ENCODE data around the gene LIMCH1.

The LIMCH1 gene

DNA sequence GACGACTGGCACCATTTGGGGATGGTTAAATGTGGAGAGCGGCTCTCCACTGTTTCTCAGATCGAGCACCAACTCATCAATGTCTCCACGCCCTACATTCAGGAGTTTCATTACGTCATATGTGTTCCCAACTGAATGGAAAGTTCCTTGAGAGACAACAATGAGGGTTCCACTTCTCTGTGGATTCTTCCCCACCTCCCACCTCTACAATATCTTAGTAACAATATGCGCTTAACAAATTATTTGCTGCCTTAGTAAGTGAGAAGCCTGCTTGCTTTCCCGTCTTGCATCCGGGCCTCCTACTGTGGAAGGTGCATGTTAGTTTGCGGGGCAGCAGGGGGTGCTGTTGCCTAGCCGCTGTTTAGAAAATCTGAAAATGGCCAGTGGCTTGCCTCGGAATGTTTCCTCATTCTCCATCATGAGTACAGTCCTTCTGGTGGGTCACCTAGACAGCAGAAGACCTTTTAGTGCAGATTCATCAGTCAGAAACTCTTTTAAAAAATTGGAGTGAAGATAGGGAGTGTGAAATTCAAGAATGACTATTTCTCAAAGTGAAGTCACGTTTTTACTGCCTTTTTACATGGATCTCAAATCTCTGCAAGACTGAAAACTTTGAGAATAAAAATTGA lies 154.9 kb downstream of the LIMCH1 start:
- Histone ChIP-seq H3K27ac (ENCODE audit: low read depth, low read length) (no peak overlapping the region), H3K4me3 (ENCODE audit: low read length) (no peak overlapping the region), H3K4me2 (ENCODE audit: low read length) (no peak overlapping the region), H3K4me1 (ENCODE audit: control insufficient read depth, low read length) (no peaks in the 10 kb centered on the region), H3K27me3 (ENCODE audit: control insufficient read depth, low read length) (peaks cover 2% of the 10 kb centered on the region; the same call in 1 of the 2 replicates), H3K36me3 (ENCODE audit: control insufficient read depth, low read length) (no peaks in the 10 kb centered on the region), H4K20me1 (ENCODE audit: control insufficient read depth, insufficient read depth, low read depth, low read length) (no peaks in the 10 kb centered on the region), H3F3A (ENCODE audit: control insufficient read depth, insufficient read depth) (no peaks in the 10 kb centered on the region), H3K79me2 (ENCODE audit: control insufficient read depth, low read length) (no peaks in the 10 kb centered on the region), H3K9me3 (ENCODE audit: control insufficient read depth, insufficient read depth, low read length) (no peaks in the 10 kb centered on the region), H3K9me2 (replicated peaks; ENCODE audit: control insufficient read depth, low read length) (no peaks in the 10 kb centered on the region)
- TF ChIP-seq, protein P1, sequence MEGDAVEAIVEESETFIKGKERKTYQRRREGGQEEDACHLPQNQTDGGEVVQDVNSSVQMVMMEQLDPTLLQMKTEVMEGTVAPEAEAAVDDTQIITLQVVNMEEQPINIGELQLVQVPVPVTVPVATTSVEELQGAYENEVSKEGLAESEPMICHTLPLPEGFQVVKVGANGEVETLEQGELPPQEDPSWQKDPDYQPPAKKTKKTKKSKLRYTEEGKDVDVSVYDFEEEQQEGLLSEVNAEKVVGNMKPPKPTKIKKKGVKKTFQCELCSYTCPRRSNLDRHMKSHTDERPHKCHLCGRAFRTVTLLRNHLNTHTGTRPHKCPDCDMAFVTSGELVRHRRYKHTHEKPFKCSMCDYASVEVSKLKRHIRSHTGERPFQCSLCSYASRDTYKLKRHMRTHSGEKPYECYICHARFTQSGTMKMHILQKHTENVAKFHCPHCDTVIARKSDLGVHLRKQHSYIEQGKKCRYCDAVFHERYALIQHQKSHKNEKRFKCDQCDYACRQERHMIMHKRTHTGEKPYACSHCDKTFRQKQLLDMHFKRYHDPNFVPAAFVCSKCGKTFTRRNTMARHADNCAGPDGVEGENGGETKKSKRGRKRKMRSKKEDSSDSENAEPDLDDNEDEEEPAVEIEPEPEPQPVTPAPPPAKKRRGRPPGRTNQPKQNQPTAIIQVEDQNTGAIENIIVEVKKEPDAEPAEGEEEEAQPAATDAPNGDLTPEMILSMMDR (IDR thresholded peaks at IDR 0.05; ENCODE audit: low read depth, low read length, poor library complexity, severe bottlenecking): peak; percentile 88
- TF ChIP-seq EZH2phosphoT487 (IDR thresholded peaks at IDR 0.05; ENCODE audit: borderline replicate concordance, low read length): no peak

DNA sequence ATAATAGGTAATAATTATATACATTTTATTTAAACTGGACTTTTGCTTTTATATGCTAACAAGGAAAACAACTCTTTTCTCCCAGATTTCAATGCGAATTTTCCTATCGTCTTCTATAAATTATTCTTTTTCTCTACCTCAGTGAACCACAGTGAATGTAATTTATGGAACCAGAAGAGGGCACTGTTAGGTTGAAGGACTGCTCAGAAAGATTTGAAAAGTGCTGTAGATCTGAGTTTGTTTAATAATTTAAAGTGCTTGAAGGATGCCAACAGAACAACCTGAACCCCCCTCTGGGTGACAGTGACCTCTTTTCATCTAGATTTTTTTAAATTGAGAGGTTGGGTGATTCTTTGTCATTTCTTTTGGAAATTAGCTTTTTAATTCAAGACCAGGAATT lies 155.7 kb downstream of the LIMCH1 start:
- H3K4me3 ChIP-seq (ENCODE audit: low read length): no peak overlapping the region
- H3K4me1 ChIP-seq (ENCODE audit: control insufficient read depth, low read length): no peaks in the 10 kb centered on the region
- no peak for TF ChIP-seq EZH2phosphoT487 (IDR thresholded peaks at IDR 0.05; ENCODE audit: borderline replicate concordance, low read length)
- TF ChIP-seq, protein P1 (IDR thresholded peaks at IDR 0.05; ENCODE audit: low read depth, low read length, poor library complexity, severe bottlenecking): peak; percentile 47
- peaks cover 2% of the 10 kb centered on the region; the same call in 1 of the 2 replicates for H3K27me3 ChIP-seq (ENCODE audit: control insufficient read depth, low read length)
- no peak overlapping the region for H3K27ac ChIP-seq (ENCODE audit: low read depth, low read length)
- H3K9me2 ChIP-seq (replicated peaks; ENCODE audit: control insufficient read depth, low read length): no peaks in the 10 kb centered on the region
- no peaks in the 10 kb centered on the region for H3K79me2 ChIP-seq (ENCODE audit: control insufficient read depth, low read length)
- no peaks in the 10 kb centered on the region for H3K9me3 ChIP-seq (ENCODE audit: control insufficient read depth, insufficient read depth, low read length)
- no peak overlapping the region for H3K4me2 ChIP-seq (ENCODE audit: low read length)
- H4K20me1 ChIP-seq (ENCODE audit: control insufficient read depth, insufficient read depth, low read depth, low read length): no peaks in the 10 kb centered on the region
- H3K36me3 ChIP-seq (ENCODE audit: control insufficient read depth, low read length): no peaks in the 10 kb centered on the region
- H3F3A ChIP-seq (ENCODE audit: control insufficient read depth, insufficient read depth): no peaks in the 10 kb centered on the region

DNA sequence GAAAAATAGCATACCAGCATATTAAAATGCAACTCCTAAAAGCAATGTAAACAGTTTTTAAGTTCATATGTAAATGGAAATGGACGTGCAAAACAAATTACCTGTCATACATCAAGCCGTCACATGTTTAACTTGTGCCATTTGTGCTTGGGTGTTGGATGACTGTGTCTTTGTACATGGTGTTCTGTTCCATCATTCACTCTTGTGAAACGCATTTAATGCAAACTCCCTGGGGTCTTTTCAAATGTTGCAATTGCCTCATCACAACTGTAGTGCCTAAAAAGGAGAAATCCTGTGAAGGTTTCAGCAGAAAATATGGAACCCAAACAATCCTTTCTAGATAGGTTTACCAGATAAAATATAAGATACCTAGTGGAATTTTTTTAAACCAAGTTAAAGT lies 158.2 kb downstream of the LIMCH1 start:
- no peaks in the 10 kb centered on the region for H3K9me3 ChIP-seq (ENCODE audit: control insufficient read depth, insufficient read depth, low read length)
- H3K27ac ChIP-seq (ENCODE audit: low read depth, low read length): no peak overlapping the region
- H3K27me3 ChIP-seq (ENCODE audit: control insufficient read depth, low read length): peaks cover 2% of the 10 kb centered on the region; the same call in 1 of the 2 replicates
- no peaks in the 10 kb centered on the region for H3K79me2 ChIP-seq (ENCODE audit: control insufficient read depth, low read length)
- H3K36me3 ChIP-seq (ENCODE audit: control insufficient read depth, low read length): no peaks in the 10 kb centered on the region
- TF ChIP-seq EZH2phosphoT487 (IDR thresholded peaks at IDR 0.05; ENCODE audit: borderline replicate concordance, low read length): no peak
- TF ChIP-seq, protein P1 (IDR thresholded peaks at IDR 0.05; ENCODE audit: low read depth, low read length, poor library complexity, severe bottlenecking): no peak
- H3K9me2 ChIP-seq (replicated peaks; ENCODE audit: control insufficient read depth, low read length): no peaks in the 10 kb centered on the region
- no peaks in the 10 kb centered on the region for H4K20me1 ChIP-seq (ENCODE audit: control insufficient read depth, insufficient read depth, low read depth, low read length)
- H3K4me3 ChIP-seq (ENCODE audit: low read length): no peak overlapping the region
- H3F3A ChIP-seq (ENCODE audit: control insufficient read depth, insufficient read depth): no peaks in the 10 kb centered on the region
- no peaks in the 10 kb centered on the region for H3K4me1 ChIP-seq (ENCODE audit: control insufficient read depth, low read length)
- H3K4me2 ChIP-seq (ENCODE audit: low read length): no peak overlapping the region

Data from DOHH2 (cell line).